Stimulated activated CD4-positive, alpha-beta T cell treated with anti-CD3 and anti-CD28 coated beads, Interleukin-2, amount 100 ng/mL, for 48 hours (primary cell): ENCODE data around the gene ALG1L2.
"Not testable (repeated sequence)": the region's sequence is repeated elsewhere in the genome, so short reads cannot be mapped to it uniquely, and the experiment has no call there.

ENCODE experiments used
- DNase-seq, 2 donors: peaks; one replicate each; pipeline ENCODE4 v3.0.0-alpha.2; 2020

ALG1L2 gene

GRCh38 chr3:130081351-130081881 lies at the start of gene ALG1L2:
ALG1L2 (plus strand) TSS chr3:130081831; CDS start chr3:130082017, 186 bp downstream.
- no peak for DNase-seq

GRCh38 chr3:130037126-130037815 lies 44.4 kb upstream of the ALG1L2 start:
- not testable (repeated sequence) for DNase-seq

DNA sequence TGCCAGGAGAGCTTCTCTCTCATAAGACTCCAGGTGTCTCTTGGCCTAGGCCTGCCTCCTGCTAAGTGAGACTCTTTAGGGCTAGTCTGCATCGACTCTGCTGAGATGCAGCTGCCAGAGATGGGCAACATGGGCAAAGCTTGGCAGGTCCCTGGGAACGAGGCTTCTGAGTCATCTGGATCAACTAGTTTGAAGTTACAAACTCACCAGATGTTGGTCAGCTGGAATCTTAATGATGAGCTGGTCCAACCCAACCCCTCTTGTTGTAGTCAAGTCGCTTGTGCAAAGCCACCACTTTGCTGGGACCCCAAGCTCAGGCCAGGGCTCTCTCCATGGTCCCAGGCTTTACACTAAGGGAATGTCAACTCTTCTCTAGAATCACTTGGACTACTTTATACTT lies 38.9 kb upstream of the ALG1L2 start:
- not testable (repeated sequence) for DNase-seq

DNA sequence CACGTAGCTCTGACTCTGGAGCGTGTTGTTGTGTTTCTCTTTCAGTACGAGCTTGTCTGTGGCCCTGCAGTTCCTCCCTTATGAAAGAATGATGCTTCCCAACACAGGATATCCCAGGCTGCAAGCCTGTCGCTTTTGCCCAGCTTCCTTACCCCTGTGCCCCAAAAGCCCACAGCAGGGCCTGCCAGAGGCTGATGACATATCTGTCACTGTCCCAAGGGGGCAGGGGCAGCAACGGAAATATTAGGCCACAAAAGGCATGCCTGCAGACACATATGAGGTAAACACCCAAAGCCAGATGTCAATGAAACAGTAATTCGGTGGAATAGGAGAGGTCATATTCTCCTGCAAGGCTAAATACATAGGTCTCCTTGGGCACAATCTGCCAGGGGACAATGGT lies 38.0 kb upstream of the ALG1L2 start:
- DNase-seq, result not testable (repeated sequence)

GRCh38 chr3:130044370-130044769 lies 37.3 kb upstream of the ALG1L2 start:
- DNase-seq, result no peak

DNA sequence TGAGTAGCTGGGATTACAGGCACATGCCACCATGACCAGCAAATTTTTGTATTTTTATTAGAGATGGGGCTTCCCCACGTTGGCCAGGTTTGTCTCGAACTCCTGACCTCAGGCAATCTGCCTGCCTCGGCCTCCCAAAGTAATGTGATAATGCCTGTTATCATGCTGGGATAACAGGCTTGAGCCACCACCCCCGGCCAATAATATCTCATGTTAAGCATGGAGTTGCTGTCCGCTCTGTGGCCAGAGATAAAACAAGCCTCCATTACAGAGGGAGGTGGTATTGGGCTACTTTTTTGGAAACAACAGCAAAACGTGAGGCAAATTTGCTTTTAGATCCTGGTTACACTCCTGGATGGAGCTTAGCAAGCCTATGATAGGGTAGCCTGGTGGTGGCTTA lies 32.9 kb upstream of the ALG1L2 start:
- no peak for DNase-seq

DNA sequence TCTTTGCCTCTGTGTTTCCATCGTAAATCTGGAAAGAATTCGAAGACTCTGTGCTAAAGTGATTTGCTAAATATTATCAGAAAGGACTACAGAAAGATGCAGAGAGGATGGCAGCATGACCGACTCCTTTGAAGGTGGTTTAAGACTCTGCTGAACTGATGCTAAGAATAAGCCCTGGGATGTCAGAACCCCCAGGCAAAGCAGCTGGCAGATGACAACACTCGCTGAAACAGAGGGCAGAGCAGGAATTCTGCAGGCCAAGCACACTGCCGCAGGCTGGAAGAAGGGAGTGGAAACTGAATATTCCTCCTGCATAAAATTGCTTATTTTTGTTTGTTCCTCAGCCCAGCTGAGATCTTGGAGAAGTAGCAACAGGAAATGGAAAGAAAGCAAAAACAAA lies 29.3 kb upstream of the ALG1L2 start:
- not testable (repeated sequence) for DNase-seq

DNA sequence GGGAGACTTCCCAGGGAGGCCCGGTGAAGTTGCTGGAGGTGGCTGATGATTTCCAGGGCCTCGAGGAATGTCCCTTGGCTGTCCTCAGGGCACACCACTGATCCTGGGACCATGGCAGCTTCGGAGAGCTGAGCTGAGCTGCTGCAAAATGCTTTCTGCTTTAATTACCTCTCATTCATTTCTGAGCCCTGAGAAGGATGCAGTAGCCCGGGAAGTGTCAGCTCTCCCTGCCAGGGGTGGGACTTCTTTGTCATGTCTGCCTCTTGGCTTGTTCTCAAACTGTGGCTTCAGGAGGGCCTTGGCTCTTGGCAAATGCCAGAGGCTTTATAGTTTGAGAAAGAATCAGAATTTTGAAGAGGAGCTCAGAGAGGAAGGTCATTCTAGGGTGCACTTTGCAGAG lies 28.7 kb upstream of the ALG1L2 start:
- not testable (repeated sequence) for DNase-seq

GRCh38 chr3:130057536-130058266 lies 23.9 kb upstream of the ALG1L2 start:
- DNase-seq, result not testable (repeated sequence)

DNA sequence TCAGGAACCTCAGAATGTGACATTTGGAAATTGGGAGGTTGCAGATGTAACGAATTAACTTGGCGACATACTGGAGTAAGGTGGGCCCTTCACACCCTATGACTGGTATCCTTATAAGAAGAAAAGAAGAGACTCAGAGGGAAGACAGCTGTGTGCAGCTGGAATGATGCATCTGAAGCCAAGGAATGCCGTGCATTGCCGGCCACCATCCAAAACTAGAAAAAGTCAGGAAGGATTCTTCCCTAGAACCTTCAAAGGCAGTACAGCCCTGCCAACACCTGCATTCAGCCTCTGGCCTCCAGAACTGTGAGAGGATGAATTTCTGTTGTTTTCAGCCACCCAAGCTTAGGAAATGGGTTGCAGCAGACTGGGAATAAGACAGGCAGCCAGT lies 23.4 kb upstream of the ALG1L2 start:
- not testable (repeated sequence) for DNase-seq

DNA sequence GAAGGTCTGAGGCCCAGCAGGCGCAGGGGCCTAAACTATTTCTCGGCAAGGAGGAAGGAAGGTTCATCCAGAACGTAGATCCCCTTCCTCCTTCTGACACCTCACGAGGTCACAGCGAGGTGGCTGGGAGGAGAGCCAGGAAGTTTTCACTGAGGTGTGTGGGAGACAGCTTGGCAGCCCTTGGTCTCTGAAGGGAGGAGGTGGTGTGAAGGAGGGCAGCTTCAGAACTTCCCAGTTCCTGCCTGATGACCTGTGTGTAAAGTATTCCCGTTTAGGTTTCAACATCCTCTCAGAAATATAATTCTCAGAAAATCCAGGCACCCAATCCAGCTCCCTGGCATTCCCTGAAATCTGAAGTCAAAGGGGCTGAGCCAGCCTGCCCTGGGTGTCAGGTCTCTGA lies 22.9 kb upstream of the ALG1L2 start:
- not testable (repeated sequence) for DNase-seq

DNA sequence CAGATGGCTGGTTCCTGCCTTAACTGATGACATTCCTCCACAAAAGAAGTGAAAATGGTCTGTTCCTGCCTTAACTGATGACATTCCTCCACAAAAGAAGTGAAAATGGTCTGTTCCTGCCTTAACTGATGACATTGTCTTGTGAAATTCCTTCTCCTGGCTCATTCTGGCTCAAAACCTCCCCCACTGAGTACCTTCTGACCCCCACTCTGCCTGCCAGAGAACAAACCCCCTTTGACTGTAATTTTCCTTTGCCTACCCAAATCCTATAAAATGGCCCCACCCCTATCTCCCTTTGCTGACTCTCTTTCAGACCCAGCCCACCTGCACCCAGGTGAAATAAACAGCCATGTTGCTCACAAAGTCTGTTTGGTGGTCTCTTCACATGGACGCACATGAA lies 22.5 kb upstream of the ALG1L2 start:
- not testable (repeated sequence) for DNase-seq

DNA sequence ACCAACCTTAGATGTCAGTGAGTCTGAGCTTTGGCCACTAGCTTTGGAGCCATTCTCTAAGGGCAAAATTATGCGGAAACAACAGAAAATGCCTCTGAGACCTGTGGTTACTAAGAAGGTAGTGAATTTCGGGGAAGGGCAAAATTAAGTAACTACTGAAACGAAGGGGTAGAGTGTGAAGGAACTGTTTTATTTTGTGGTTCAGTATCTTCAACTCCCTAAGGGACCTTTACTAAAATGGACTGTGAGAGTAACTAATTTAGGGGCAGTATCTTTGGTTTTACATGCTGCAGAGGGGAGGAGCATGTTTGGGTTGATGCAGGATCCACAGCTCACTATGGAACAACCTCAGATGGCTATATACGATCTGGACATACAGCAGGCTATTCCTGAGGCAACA lies 8.0 kb upstream of the ALG1L2 start:
- DNase-seq, result no peak

DNA sequence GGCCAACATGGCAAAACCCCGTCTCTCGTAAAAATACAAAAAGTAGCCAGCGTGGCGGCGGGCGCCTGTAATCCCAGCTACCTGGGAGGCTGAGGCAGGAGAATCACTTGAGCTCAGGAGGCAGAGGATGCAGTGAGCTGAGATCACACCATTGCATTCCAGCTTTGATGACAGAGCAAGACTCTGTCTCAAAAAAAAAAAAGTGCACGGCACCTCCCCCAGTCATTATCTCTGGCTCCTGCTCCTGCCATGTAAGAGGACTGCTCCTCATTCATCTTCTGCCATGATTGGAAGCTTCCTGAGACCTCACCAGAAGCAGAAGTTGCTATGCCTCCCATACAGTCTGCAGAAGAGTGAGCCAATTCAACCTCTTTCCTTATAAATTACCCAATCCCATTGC lies 4.0 kb upstream of the ALG1L2 start:
- no peak for DNase-seq

DNA sequence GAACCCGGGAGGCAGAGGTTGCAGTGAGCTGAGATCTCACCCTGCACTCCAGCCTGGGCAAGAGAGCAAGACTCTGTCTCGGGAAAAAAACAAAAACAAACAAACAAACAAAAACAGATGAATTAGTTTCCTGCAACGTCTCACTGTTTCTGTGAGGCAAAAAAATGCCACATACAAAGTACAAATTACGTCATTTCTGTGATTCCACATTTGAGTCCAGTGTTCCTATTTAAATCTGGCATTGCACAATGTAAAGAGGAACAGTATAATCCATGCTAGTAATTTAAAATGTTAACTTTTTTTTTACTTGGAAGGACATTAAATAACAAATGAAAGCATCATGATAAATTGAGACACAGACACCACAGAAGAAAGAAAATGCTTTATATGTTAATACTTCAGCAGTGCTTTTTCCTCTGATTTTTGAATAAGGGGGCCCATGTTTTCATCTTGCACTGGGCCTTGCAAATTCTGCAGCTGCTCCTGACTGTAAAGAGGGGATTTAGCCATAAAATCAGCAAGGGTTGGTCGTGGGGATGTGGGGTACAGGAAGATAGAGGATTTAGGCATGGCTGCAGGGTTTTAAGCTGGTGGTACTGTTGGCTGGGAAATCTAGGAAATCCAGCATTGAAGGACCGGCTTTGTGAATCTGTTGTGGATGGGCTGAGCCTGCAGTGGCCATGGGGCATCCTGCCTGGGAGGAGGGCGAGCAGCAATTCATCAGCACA lies 1.9 kb downstream of the ALG1L2 start:
- not testable (repeated sequence) for DNase-seq

DNA sequence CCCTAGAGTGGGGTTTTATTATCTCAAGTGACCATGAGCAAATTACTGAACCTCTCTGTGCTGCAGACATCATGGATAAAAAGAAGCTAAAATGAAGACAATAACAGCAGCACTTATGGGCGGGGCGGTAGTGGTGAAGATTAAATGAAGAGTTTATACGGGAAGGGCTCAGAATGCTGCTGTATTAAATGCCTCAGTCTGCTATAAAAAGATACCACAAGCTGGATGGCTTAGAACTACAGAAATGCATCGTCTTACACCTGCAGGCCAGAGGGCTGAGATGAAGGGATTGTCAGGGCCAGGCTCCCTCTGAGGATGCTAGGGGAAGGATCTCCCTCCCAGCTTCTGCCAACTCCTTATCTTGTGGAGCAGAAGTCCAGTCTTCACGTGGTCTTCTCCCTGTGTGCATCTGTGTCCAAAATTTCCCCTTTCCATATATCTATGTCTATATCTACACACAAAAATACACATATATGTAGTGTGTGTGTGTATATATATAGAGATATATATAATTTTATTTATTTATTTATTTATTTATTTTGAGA lies 2.9 kb downstream of the ALG1L2 start:
- no peak for DNase-seq

GRCh38 chr3:130085881-130086280 lies 4.2 kb downstream of the ALG1L2 start:
- no peak for DNase-seq

GRCh38 chr3:130086628-130087027 lies 5.0 kb downstream of the ALG1L2 start:
- DNase-seq, result not testable (repeated sequence)

- no peak for DNase-seq
Measured at GRCh38 chr3:130088061-130088460, 6.4 kb downstream of the ALG1L2 start.

DNA sequence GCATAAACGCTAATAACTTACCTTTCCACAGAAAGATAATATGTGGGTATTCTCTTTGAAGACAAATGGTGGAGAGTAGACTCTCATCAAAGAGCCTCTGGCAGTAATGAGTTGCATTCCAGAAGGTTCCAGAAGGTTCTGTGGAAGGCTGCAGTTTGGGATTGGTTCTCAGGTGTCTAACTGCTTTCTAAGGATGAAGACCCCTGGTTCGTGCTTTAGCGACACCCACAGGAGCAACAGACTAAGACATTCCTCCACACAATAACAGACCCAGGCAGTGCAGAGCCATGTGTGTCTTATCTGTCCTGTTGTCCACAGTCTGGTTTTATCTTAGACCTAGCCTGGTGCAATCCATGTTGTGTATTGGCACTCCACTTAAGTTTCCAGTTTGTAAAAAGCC lies 9.1 kb downstream of the ALG1L2 start:
- not testable (repeated sequence) for DNase-seq

DNA sequence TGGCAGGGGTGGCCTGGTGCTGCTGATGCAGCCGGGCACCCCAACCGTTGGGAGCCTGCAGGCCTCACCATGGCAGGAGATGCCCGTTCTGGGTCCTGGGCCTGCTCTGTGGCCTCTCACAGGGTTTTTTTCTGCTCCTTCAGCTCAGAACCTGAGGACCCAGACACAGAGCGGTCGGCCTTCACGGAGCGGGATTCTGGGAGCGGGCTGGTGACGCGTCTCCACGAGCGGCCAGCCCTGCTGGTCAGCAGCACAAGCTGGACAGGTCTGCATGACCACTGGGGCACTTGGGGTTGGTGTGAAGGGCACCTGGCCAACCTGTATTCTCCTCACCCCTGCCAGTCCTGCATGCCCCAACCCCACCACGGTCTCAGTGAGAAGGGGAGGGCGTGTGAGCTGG lies 10.3 kb downstream of the ALG1L2 start:
- DNase-seq, result no peak

GRCh38 chr3:130093741-130094391 lies 12.2 kb downstream of the ALG1L2 start:
- DNase-seq, result peak in 1 of 2 donors; percentile 11
